GM19043 (cell line): Measurements from ENCODE around the gene CWH43.
"Not testable (repeated sequence)": the region's sequence is repeated elsewhere in the genome, so short reads cannot be mapped to it uniquely, and the experiment has no call there.

Source experiments
- ATAC-seq: cut with Tn5 transposase; IDR thresholded peaks from one replicate; pipeline ENCODE4 v1.9.1; 2021; ENCODE audit warnings: low read depth; ENCODE audit not compliant: unreplicated experiment

The CWH43 gene

DNA sequence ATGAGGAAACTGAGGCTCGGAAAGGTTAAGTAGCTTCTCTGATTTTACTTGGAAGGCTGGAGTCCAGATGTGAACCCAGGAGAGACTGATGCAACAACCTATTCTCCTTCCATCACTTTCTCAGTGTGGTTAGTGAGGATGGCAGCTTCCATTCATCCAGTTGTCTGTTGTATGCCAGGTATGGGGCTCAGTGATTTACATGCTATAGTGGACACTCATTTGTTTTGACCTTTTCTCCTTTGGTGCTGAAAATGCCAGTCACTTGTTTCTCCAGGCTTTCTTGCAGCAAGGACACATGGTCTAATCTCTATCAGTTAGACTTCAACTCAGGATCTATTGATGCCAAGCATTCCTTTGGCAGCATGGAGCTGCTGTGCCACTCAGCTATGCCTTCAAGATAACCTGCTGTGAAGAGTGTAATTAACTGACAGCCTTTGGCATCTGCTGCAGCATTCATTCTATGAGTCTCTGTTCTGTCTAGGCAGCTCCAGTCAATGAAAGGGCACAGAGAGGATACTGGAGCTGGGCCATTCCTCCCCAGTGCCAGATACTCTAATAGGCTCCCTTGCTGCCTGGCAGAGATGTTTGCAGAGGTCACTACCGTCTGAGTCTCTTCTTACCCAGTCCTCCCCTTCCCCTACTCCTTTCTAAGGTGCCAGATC, 11.0 kb upstream of the CWH43 start:
- ATAC-seq: no peak

DNA sequence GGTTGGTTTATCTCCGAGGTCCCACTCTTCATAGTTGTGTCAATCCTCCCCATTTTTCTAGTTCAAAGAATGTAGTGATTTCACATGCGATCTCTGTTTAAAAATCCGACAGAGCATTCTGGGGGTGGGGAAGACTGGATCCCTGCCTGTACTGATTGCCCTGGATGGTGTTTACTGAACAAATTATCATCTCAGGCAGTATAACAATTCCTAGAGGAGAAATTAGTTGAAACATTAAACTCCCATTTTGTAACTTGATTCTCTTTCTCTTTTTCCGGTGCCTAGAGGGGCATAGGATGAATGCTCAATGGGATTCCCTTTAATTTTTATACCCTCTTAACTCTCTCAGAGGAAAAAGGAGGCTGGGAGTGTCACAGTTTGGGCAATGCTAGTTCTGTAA, 10.0 kb upstream of the CWH43 start:
- no peak for ATAC-seq

DNA sequence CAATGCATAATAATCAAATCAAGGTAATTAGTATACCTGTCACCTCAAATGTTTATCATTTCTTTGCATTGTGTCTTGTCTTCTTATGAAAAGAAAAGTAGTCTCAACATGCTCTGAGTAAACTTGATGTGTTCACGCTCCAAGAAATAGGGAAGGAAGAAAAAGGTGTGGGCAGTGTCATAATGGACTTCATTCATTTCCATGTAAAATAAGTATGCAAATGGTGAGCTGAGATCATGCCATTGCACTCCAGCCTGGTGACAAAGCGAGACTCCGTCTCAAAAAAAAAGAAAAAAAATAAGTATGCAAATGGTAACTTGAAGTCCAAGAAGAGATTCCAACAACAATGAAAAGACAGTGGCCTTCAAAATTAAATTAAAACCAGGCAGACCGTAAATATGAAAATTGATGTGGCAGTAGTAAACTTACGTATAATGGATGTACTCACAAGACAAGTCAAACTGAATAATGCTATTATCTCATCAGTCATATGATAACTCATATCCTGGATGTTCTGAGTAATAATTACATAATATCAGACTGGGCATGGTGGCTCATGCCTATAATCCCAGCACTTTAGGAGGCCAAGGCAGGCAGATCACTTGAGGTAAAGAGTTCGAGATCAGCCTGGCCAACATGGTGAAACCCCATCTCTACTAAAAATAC, 6.0 kb upstream of the CWH43 start:
- no peak for ATAC-seq

DNA sequence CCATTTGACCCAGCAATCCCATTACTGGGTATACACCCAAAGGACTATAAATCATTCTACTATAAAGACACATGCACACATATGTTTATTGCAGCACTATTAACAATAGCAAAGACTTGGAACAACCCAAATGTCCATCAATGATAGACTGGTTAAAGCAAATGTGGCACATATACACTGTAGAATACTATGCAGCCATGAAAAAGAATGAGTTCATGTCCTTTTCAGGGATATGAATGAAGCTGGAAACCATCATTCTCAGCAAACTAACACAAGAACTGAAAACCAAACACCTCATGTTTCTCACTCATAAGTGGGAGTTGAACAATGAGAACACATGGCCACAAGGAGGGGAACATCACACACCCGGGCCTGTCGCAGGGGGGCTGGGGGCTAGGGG, 2.1 kb upstream of the CWH43 start:
- ATAC-seq: not testable (repeated sequence)

DNA sequence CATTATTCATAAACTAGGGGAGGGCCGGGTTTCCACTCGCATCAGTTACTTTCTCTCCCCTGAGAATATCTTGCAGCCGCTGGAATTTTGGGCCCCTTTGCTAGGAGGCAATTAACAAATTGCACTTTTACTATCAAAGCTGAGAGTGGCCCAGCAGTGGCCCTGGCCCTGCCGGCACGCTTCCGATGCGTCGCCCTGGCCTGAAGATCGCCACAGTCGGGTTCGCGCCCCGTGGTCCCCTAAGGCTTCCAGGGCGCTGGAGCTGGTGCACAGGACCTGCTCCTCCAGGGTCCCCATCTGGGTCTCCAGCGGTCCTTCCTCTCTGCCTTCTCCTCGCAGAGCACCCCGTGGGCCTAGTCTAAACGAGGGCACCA, 486 bp upstream of the CWH43 start:
- no peak for ATAC-seq

DNA sequence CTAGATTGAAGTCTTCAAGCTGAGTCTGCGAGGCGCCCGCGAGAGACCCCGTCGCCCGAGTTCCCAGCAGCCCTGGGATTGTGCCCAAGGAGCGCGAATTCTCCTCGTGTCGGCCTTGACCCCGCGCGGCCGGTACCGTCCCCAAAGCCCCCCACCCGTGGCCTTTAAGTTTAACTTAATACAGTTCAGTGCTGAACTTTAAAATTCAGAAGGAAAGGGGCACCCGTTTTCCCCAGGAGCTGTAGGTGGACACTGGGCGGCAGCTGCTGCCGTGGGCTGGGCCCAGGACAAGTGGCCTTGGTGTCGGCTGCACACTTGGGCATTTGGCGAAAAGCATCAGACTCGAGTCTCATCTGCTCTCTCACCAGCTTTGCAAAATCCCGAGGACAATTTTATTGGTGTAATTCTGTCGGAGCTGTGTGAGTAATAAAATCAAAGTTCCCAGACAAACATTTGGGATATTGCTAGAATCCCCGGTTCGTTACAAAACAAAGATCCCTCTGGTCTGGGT, 634 bp downstream of the CWH43 start:
- no peak for ATAC-seq

DNA sequence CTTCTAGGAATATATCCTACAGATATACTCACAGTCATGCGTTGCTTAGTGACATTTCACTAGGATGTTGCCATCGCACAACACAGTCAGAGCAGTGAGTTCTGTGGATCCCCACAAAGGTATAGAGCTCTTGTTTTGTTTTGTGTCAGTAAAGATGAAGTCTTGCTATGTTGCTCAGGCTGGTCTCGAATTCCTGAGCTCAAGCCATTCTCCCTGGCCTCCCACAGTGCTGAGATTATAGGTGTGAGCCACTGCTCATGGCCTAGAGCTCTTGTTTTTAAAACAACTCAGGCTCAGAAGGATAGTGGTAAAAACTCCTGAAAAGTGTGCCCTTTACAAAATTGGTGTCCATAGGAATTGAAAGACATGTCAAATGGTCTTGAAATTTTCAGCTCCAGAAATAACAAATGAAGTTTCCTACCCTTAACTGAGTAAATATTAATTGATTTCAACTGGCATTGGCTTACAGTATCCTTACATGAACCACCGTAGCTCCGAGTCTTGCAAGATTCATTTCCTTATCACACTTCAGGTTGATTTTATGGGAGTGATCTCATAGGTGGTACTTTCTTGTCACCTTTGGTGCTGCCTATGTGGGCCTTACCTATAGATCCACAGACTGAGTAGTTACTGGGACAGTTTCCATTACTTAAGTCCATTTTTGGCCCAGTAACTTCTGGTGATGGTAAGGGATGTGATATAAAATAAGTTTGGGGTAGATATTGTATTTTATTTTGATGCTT, 3.6 kb downstream of the CWH43 start:
- no peak for ATAC-seq

DNA sequence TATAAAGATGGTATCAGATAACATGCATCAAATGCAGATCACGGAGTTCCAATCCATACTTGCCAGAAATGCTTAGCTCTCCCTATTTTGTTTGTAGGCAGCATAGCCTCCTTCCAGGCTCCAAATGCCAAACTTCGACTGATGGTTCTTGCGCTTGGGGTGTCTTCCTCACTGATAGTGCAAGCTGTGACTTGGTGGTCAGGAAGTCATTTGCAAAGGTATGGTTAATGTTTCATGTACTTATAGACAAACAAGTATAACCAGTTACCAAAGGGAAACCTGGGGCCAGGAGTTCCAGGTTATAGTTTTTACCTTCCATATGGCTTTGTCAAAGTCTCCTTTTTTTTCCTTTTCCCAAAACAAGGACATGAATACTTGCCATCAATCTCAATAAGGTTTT, 5.3 kb downstream of the CWH43 start:
- ATAC-seq: no peak

DNA sequence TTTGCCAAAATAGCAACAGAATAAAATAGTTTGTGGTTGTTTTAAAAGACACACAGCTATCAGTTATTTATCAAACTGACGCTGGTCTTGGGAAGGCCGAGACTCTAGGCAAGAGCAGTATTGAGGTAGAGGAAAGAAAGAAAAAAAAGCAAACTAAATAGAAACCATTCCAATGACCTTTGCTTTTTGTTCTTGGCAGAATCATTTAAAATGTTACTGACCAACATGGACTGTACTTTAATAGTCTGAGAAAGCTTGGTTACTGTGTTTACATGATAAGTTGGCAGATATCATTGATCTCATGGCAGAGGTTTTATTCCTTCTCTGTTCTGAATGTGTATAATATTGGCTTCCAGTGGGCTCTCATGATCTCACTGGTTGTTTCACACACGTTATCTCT, 11.9 kb downstream of the CWH43 start:
- no peak for ATAC-seq

DNA sequence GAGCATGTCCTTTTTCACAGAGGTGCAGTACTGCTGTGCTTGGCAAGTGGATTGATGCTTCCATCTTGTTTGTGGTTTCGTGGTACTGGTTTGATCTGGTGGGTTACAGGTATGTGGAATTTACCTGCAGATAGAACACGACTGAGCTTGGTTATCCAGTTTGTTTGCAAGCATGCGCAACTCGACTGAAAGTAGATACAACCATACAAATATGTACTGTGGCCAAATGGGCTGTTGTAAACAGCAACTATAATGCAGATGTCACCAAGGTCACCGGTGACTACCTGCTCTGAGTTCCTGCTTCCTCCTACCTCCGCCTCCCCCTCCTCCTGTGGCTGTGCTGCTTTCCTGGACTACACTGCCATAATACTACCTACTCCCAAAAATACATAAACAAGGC, 12.4 kb downstream of the CWH43 start:
- no peak for ATAC-seq

DNA sequence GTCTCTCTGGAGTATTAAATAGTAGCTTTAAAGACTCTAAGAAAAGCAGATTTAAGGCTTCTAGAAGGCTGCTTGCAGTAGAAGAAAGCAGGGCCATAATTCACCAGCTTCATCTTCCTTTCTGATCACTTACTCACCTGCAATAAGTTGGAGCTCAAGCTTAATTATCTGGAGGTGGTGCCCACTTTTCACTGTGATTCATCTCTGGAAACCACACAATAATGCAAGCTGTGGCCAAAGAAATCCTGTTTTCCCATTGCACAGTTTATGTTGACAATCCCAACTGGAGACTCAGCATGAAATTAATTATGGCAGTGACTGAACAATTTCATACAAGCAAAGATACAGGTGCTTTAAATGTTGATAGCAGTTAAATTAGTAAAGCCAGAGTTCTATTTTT, 14.7 kb downstream of the CWH43 start:
- no peak for ATAC-seq

DNA sequence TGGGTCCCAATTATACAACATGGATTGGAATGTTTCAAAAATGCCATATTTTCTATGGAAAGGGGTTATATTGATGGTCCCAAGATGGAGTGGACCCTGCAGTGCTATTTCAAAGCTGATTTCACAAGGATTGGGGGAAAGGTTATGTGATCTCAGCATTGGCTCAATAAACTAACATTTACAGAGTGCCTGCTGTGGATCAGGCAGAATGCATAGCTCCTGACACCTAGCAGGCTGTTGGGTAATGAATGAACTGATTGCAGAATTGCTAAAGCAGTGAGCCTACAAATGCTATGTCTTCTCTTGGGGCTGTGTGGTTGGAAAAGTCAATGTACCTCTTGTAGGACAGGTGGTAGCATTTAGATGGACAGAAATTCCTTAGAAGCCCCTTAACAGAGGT, 16.9 kb downstream of the CWH43 start:
- ATAC-seq: no peak

DNA sequence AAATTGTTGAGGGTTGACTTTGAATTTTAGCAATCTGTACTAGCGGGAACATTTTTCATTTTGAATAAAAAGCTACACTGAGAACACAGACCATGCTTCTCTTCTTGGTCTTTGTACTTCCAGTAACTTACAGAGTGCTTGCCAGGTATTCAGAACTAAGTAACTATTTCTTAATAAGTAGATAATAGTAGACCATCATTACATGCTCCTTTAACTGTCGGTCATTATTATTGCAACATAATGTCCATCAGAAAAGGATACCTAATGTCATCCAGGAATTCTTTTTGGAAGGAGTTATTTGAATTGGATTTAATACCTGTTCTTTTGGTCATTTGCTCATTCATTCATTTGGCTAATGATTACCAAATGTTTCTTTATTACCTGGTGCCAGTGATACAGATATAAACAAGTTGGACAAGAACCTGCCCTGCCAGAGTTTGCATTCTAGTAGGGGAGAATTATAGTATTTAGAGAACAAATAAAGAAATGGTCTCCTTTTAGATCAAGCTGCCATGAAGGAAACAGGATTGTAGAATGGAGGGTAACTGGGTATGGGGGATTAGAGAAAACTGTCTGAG, 32.7 kb downstream of the CWH43 start:
- no peak for ATAC-seq

DNA sequence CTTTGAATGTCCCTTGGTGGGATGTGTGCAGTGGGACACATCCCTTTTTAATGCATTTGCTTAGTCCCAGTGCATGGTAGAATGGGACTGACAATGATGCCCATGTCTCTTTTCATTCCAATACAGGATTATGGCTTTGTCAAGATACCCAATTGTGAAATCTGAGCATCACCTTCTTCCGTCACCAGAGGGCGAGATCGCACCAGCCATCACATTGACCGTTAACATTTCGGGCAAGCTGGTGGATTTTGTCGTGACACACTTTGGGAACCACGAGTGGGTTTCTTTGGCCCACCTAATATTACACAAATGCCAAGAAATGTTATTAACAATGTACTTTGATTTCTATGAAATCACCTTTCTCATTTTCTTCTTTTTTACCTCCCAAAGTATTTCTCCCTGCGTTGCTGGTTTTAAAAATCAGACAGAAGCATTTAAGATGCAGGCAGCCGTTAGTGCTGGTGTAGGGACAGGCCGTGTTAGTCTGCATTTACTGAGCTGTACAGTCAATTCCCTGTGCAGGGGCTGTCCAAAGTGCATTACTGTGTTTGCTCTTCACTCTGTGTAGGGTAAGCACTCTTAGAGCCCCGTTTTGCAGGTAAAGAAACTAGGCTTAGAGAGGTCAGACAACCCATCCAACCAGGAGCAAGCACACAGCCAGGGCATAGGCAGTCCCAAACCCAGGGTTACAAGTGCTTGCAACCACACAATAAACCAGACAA, 46.5 kb downstream of the CWH43 start:
- no peak for ATAC-seq

DNA sequence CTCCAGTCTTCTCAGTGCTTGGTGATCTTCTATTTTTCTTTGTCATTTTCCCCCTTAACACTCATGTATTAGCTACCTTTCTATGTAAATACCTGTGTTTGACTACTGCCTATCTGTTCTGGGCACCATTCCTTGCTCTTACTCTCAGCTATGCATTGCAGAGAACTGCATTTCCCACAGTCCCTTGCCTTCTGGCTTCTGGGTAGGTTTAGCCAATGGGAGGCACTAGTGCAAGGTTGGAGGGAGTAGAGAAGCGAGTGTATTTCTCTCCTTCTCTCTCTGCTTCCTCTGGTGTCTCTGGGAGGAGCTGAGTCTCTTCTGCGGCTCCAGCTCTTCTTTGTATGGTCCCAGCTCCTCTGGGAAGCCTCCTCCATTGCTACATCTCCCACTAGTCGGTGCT, 50.5 kb downstream of the CWH43 start:
- no peak for ATAC-seq

DNA sequence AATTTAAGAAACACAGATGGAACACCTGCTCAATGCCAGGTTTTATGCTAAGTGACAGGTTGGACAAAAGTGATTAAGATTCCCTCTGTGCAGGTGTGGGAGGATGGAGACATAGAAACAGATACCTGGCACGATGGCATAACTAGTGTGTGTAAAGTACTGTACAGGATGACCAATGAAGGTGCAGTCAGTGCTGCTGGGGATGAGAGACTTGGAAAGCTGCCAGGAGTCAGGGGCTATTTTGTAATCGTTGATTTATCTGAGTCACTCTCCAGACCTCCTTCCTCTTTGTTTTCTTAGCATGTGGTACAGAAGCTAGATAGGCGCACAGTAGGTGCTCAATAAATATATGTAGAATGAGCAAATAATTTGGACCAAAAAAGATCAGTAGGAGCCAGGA, 58.2 kb downstream of the CWH43 start:
- ATAC-seq: no peak

DNA sequence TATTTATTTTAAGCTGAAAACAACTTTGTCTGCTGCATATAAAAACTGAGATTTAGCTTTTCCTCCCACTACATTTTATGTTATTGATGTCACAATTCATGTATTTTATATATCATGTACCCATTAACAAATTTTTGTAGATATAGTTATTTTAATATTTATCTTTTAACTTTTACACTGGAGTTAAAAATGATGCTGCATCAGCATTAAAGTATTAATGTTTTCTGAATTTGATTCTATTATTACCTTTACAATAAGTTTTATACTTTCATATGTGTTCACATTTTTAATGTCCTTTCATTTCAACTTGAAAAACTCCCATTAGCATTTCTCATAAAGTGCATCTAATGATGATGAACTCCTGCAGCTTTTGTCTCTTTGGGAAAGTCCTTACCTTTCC, 72.2 kb downstream of the CWH43 start:
- no peak for ATAC-seq

DNA sequence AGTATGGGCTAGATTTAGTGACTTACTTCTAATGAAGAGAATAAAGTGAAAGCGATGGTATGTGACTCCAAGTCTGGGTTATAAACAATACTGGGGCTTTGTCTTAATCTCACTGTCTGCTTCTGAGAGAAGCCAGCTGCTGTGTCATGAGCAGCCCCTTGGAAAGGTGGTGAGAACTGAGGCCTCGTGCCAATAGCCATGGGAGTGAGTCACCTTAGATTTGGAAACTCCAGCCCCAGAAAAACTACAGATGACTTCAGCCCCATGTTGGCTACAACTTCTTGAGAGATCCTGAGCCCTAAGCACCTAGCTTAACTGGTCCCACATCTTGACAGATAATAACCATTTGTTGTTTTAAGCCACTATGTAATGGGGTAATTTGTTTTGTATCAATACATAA, 77.6 kb downstream of the CWH43 start:
- ATAC-seq: no peak

DNA sequence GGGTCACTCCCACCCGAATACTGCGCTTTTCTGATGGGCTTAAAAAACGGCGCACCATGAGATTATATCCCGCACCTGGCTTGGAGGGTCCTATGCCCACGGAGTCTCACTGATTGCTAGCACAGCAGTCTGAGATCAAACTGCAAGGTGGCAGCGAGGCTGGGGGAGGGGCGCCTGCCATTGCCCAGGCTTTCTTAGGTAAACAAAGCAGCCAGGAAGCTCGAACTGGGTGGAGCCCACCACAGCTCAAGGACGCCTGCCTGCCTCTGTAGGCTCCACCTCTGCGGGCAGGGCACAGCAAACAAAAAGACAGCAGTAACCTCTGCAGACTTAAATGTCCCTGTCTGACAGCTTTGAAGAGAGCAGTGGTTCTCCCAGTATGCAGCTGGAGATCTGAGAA, 86.1 kb downstream of the CWH43 start:
- ATAC-seq: not testable (repeated sequence)

DNA sequence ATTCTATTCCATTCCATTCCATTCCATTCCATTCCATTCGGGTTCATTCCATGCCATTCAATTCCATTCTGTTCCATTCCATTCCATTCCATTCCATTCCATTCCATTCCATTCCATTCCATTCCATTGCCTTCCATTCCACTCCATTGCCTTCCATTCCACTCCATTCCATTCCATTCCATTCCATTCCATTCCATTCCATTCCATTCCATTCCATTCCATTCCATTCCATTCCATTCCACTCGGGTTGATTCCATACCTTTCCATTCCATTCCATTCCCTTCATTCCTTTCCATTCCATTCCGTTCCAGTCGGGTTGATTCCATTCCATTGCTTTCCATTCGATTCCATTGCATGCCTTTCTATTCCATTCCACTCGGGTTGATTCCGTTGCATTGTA, 105.8 kb downstream of the CWH43 start:
- not testable (repeated sequence) for ATAC-seq
